Measurements from ENCODE around the gene SLC29A2.

DNA sequence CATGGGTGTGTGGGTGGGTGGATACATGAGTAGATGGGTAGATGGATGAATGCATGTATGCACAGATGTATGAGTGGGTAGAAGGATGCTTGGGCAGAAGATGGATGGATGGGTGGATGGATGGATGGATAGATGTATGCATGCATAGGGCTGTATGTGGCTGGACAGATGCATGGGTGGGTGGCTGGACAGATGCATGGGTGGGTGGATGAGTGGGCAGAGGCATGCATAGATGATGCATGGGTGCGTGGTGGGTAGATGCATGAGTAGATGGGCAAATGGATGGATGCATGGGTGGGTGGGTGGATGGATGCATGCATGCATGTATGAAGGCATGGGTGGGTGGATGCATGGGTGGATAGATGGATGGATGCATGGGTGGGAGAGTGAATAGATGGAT, 47.9 kb downstream of the SLC29A2 start:
- TF ChIP-seq, protein P1, sequence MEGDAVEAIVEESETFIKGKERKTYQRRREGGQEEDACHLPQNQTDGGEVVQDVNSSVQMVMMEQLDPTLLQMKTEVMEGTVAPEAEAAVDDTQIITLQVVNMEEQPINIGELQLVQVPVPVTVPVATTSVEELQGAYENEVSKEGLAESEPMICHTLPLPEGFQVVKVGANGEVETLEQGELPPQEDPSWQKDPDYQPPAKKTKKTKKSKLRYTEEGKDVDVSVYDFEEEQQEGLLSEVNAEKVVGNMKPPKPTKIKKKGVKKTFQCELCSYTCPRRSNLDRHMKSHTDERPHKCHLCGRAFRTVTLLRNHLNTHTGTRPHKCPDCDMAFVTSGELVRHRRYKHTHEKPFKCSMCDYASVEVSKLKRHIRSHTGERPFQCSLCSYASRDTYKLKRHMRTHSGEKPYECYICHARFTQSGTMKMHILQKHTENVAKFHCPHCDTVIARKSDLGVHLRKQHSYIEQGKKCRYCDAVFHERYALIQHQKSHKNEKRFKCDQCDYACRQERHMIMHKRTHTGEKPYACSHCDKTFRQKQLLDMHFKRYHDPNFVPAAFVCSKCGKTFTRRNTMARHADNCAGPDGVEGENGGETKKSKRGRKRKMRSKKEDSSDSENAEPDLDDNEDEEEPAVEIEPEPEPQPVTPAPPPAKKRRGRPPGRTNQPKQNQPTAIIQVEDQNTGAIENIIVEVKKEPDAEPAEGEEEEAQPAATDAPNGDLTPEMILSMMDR (conservative IDR thresholded peaks at IDR 0.05; ENCODE audit: low read depth, low read length) = no peak
- TF ChIP-seq EZH2 (IDR thresholded peaks at IDR 0.05; ENCODE audit: low read length, unreplicated experiment) = no peak

Data from PC-3 (cell line).